A549 treated with Hydrocortisone at 1 μM for 4 hours (cell line): ENCODE results near the gene NLRP10. TPM values are rescaled to one million over a fixed set of nuclear protein-coding genes. Genes with fewer than 3 reads are reported as not detected.

Experiments
- total RNA-seq: library from RNA; stranded (reverse); fragments of 200-300 nt; extraction: Qiagen RNA extraction; gene quantifications from 5 replicates; pipeline ENCODE4 v1.2.3, GENCODE V29; 2022

Gene NLRP10, protein sequence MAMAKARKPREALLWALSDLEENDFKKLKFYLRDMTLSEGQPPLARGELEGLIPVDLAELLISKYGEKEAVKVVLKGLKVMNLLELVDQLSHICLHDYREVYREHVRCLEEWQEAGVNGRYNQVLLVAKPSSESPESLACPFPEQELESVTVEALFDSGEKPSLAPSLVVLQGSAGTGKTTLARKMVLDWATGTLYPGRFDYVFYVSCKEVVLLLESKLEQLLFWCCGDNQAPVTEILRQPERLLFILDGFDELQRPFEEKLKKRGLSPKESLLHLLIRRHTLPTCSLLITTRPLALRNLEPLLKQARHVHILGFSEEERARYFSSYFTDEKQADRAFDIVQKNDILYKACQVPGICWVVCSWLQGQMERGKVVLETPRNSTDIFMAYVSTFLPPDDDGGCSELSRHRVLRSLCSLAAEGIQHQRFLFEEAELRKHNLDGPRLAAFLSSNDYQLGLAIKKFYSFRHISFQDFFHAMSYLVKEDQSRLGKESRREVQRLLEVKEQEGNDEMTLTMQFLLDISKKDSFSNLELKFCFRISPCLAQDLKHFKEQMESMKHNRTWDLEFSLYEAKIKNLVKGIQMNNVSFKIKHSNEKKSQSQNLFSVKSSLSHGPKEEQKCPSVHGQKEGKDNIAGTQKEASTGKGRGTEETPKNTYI
- not detected in 5 replicates for total RNA-seq

GRCh38 chr11:7965386-7965785, at the start of gene NLRP10:
Gene NLRP10 (minus strand): TSS chr11:7965447. CDS start chr11:7963495, 1,952 bp downstream.

DNA sequence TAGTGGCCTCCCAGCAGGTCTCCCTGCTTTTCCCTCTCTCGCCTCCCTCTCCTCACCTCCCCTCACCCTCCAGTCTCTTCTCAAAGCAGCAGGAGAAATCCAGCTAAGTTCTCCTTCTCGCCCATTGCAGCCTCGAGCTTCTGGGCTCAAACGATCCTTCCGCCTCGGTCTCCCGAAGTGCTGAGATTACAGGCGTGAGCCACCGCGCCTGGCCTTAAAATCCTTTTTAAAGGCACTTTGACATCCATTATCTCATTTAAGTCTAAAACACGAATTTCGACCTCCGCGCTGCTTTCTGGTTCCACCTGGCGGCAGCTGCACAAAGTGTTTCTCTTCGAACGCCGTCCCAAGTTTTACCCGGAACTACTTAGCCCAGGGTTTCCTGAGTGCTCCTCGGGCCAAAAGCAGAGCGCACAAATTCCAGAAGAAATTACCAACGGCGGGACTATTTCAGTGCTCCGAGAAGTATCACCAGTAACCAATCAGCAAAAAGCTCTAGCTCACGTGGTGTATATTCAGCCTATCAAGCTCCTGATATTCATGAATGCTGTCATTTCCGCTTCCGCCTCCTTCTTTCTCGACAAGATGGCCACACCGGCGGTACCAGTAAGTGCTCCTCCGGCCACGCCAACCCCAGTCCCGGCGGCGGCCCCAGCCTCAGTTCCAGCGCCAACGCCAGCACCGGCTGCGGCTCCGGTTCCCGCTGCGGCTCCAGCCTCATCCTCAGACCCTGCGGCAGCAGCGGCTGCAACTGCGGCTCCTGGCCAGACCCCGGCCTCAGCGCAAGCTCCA, 21.7 kb upstream of the NLRP10 start, which contains the start of gene EIF3F:
EIF3F (plus strand) TSS at position 570 of the 792 bp plus-strand sequence; CDS start at position 586, 16 bp downstream.

DNA sequence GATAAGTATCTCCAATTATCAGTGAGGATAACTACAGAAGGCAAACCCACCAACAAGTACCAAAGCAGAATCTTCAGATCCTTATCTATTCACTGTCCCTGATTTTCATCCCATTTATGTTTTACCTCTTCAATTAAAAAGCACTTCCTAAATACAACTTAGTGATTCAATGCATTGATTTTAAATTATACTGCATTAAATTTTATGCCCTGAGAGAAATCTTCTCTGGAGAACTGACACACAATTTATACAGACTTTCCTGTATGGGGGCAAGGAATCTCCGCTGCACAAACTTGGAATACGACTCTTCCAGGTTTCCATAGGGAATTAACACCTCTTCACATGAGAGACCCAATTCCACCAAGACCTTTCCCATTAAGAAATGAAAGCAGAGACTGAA, 23.6 kb downstream of the NLRP10 start, which contains the start of gene OR10A3:
OR10A3 (minus strand) TSS at position 101 of the 400 bp plus-strand sequence. CDS start 2,188 bp downstream, outside the sequence.

DNA sequence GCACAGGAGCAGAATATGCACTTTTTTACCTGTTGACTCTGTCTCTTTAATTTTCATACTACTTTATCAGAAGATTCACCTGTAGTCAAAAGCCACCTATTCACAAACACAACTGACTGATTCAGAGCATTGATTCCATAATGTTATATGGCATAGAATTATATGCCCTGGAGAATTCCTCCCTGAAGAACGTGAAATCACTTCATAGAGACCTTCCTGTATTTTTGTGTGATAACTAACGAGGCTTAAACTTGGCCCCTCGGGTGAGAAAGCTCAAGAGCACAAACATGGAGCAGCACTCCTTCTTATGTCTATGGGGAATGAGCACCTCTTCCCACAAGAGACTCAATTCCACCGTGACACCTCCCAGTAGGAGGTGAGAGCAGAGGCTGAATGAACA, 34.1 kb downstream of the NLRP10 start, which contains the start of gene OR10A6:
OR10A6 (minus strand) TSS at position 101 of the 400 bp plus-strand sequence. CDS start 2,606 bp downstream, outside the sequence.

Other genes with a start within 250 kb of the NLRP10 start
- not detected in 5 replicates for gene OR5P2, start 168.5 kb downstream of the NLRP10 start, total RNA-seq
- gene OR5P3, start 134.6 kb downstream of the NLRP10 start, total RNA-seq: not detected in 5 replicates
- gene OR10A6, start 34.2 kb downstream of the NLRP10 start, total RNA-seq: not detected in 5 replicates
- not detected in 5 replicates for gene OR10A3, start 23.7 kb downstream of the NLRP10 start, total RNA-seq
- 292 to 328 TPM (median 321 TPM) in 5 replicates for gene EIF3F, start 21.9 kb upstream of the NLRP10 start, total RNA-seq
- gene TUB, start 115.8 kb upstream of the NLRP10 start, total RNA-seq: 5.0 to 7.4 TPM (median 6.1 TPM) in 5 replicates
- 1.8 to 2.8 TPM (median 2.3 TPM) in 5 replicates for gene RIC3, start 203.6 kb upstream of the NLRP10 start, total RNA-seq